Liver (tissue), 9 donors: ENCODE results near the gene OPHN1. TPM values are rescaled to one million over a fixed set of nuclear protein-coding genes. Genes with fewer than 3 reads are reported as not detected.

Experiments
- DNase-seq: peaks from one replicate; pipeline ENCODE4 v3.0.0-alpha.2; 2017; ENCODE audit warnings: low spot score
- H3K27ac ChIP-seq, 2 donors: one replicate each; pipeline ENCODE4 v1.7.0; 2013; ENCODE audit warnings: inconsistent platforms in 2 of 2, low read length in 2 of 2, control low read depth in 1 of 2, low read depth in 1 of 2, mild to moderate bottlenecking in 1 of 2
- H3K27me3 ChIP-seq, 4 donors: one replicate each; pipeline versions ENCODE4 v1.6.1 to v1.7.0; 2013; ENCODE audit warnings: low read length in 3 of 4, inconsistent platforms in 1 of 4, mild to moderate bottlenecking in 1 of 4, moderate library complexity in 1 of 4; ENCODE audit not compliant: control insufficient read depth in 4 of 4, insufficient read depth in 4 of 4
- H3K36me3 ChIP-seq, 4 donors: one replicate each; pipeline versions ENCODE4 v1.6.1 to v1.7.0; 2013; ENCODE audit warnings: low read length in 3 of 4, mild to moderate bottlenecking in 3 of 4, low read depth in 1 of 4, moderate library complexity in 1 of 4; ENCODE audit not compliant: control insufficient read depth in 4 of 4, insufficient read depth in 3 of 4
- H3K4me1 ChIP-seq, 4 donors: one replicate each; pipeline versions ENCODE4 v1.6.1 to v1.7.0; 2013; ENCODE audit warnings: low read length in 3 of 4, mild to moderate bottlenecking in 3 of 4, moderate library complexity in 1 of 4; ENCODE audit not compliant: control insufficient read depth in 4 of 4, insufficient read depth in 4 of 4
- H3K4me3 ChIP-seq, 3 donors: one replicate each; pipeline versions ENCODE4 v1.6.1 to v1.7.0; 2013; ENCODE audit warnings: low read length in 3 of 3, control low read depth in 1 of 3, low read depth in 1 of 3, mild to moderate bottlenecking in 1 of 3
- H3K9ac ChIP-seq, 2 donors: one replicate each; pipeline ENCODE4 v1.7.0; 2013; ENCODE audit warnings: low read length in 2 of 2, mild to moderate bottlenecking in 2 of 2, moderate library complexity in 2 of 2, control low read depth in 1 of 2, low read depth in 1 of 2
- H3K9me3 ChIP-seq, 4 donors: one replicate each; pipeline versions ENCODE4 v1.6.1 to v1.7.0; 2013; ENCODE audit warnings: low read length in 3 of 4; ENCODE audit not compliant: control insufficient read depth in 4 of 4
- CTCF ChIP-seq: fragments of 150-350 bp; IDR thresholded peaks from 2 replicates; pipeline ENCODE4 v1.5.1; 2017; ENCODE audit warnings: improper control_type of control experiment, low read depth, low read length; ENCODE audit not compliant: missing input control
- EGR1 ChIP-seq, 2 donors: IDR thresholded peaks; 2 replicates each; pipeline ENCODE4 v1.6.1; 2016 to 2018; ENCODE audit warnings: antibody characterized with exemption in 2 of 2, low read depth in 2 of 2
- FOXA1 ChIP-seq: IDR thresholded peaks from 2 replicates; pipeline ENCODE4 v1.6.1; 2016; ENCODE audit warnings: antibody characterized with exemption
- FOXA2 ChIP-seq: IDR thresholded peaks from 2 replicates; pipeline ENCODE4 v1.6.1; 2016; ENCODE audit warnings: antibody characterized with exemption
- GABPA ChIP-seq, 2 donors: IDR thresholded peaks in 1 of 2; conservative IDR thresholded peaks in 1 of 2; 2 replicates each; pipeline ENCODE4 v1.6.1; 2016; ENCODE audit warnings: antibody characterized with exemption in 2 of 2, mild to moderate bottlenecking in 1 of 2, moderate library complexity in 1 of 2
- HNF4A ChIP-seq, 2 donors: conservative IDR thresholded peaks; 2 replicates each; pipeline ENCODE4 v1.6.1; 2016; ENCODE audit warnings: antibody characterized with exemption in 2 of 2, mild to moderate bottlenecking in 2 of 2
- HNF4G ChIP-seq: IDR thresholded peaks from 2 replicates; pipeline ENCODE4 v1.6.1; 2016; ENCODE audit warnings: antibody characterized with exemption
- JUND ChIP-seq, 2 donors: IDR thresholded peaks; 2 replicates each; pipeline ENCODE4 v1.6.1; 2016; ENCODE audit warnings: antibody characterized with exemption in 2 of 2
- NR2F2 ChIP-seq: IDR thresholded peaks from 2 replicates; pipeline ENCODE4 v1.6.1; 2016; ENCODE audit warnings: antibody characterized with exemption
- RAD21 ChIP-seq, 2 donors: IDR thresholded peaks; 2 replicates each; pipeline ENCODE4 v1.6.1; 2016; ENCODE audit warnings: antibody characterized with exemption in 2 of 2, mild to moderate bottlenecking in 2 of 2
- REST ChIP-seq: IDR thresholded peaks from 2 replicates; pipeline ENCODE4 v1.6.1; 2016; ENCODE audit warnings: antibody characterized with exemption, mild to moderate bottlenecking
- RXRA ChIP-seq, 2 donors: IDR thresholded peaks; 2 replicates each; pipeline ENCODE4 v1.6.1; 2017 to 2018; ENCODE audit warnings: antibody characterized with exemption in 2 of 2, mild to moderate bottlenecking in 1 of 2
- SP1 ChIP-seq: IDR thresholded peaks from 2 replicates; pipeline ENCODE4 v1.6.1; 2018; ENCODE audit warnings: antibody characterized with exemption, mild to moderate bottlenecking
- TAF1 ChIP-seq: conservative IDR thresholded peaks from 2 replicates; pipeline ENCODE4 v1.6.1; 2016; ENCODE audit warnings: antibody characterized with exemption, mild to moderate bottlenecking
- YY1 ChIP-seq: IDR thresholded peaks from 2 replicates; pipeline ENCODE4 v1.6.1; 2016; ENCODE audit warnings: antibody characterized with exemption, mild to moderate bottlenecking
- ZBTB33 ChIP-seq: IDR thresholded peaks from 2 replicates; pipeline ENCODE4 v1.6.1; 2016; ENCODE audit warnings: antibody characterized with exemption
- WGBS: extraction: QIAGEN DNeasy Blood & Tissue Kit; methylation state at CpG from one replicate; pipeline ENCODE4 v1.1.7; 2013; 5-methylcytosine and 5-hydroxymethylcytosine counted together
- polyA plus RNA-seq, 2 donors: library from polyadenylated mRNA; stranded (reverse) in 1 of 2; unstranded in 1 of 2; fragments of 200-250 nt in 1 of 2; fragments of >200 nt in 1 of 2; fragmentation: Nextera tagmentation in 1 of 2; extraction: Ambion mirVana in 1 of 2; gene quantifications; one replicate each; pipeline versions ENCODE4 v1.2.1 to v1.2.3, GENCODE V29; 2013 to 2015
- total RNA-seq, 2 donors: library from RNA; depleted of rRNA; stranded (reverse); fragments of >200 nt; gene quantifications; one replicate each; pipeline ENCODE4 v1.2.3, GENCODE V29; 2014
- TF ChIP-seq, protein P1 (sequence below): IDR thresholded peaks from 2 replicates; pipeline ENCODE4 v1.6.1; 2016; ENCODE audit warnings: antibody characterized with exemption
- TF ChIP-seq, protein P2 (sequence below): IDR thresholded peaks from 2 replicates; pipeline ENCODE4 v1.6.1; 2016; ENCODE audit warnings: antibody characterized with exemption
- donor health status: healthy.
- donor health status: healthy.
- donor health status: healthy.
- donor health status: healthy.
- donor health status: healthy.

OPHN1 gene
- total and polyA plus RNA-seq, 4 donors = 0.17 to 1.2 (median 0.60) TPM

DNA sequence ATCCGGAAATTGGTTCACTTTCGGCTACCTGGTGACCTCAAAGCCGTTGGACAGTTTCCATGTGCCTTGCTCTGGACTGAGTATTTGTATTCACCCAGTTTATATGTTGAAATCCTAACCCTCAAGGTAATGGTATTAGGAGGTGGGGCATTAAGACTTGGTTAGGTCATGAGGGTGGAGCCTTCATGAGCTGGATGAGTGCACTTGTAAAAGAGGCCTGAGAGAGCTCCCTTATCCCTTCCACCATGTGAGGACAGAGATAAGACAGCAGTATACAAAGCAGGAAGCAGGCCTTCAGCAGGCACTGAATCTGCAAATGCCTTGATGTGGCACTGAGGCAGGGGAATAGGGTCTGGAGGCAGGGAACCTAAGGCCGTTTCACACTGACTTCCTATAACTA lies 5.3 kb upstream of the OPHN1 start:
- Histone ChIP-seq H3K4me1 (peaks cover 0 to 8% (median 0%) of the 10 kb centered on the region in 4 donors), H3K4me3 (no peak overlapping the region), H3K27ac (no peak overlapping the region), H3K27me3 (no peaks in the 10 kb centered on the region), H3K9me3 (no peaks in the 10 kb centered on the region), H3K9ac (no peak overlapping the region), H3K36me3 (no peaks in the 10 kb centered on the region)
- peak; percentile 32 for DNase-seq
- 93% methylated on average over 4 of the region's 4 CpGs for WGBS
- TF ChIP-seq RAD21 (IDR thresholded peaks at IDR 0.05) = no peak
- no peak for TF ChIP-seq NR2F2
- TF ChIP-seq ZBTB33 = no peak
- no peak for TF ChIP-seq HNF4G
- no peak for TF ChIP-seq SP1
- TF ChIP-seq, protein P1, sequence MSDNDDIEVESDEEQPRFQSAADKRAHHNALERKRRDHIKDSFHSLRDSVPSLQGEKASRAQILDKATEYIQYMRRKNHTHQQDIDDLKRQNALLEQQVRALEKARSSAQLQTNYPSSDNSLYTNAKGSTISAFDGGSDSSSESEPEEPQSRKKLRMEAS = no peak
- no peak for TF ChIP-seq YY1
- TF ChIP-seq EGR1 (IDR thresholded peaks at IDR 0.05; ENCODE audit: low read depth in 2 of 2) = no peak
- no peak for TF ChIP-seq TAF1
- TF ChIP-seq REST = no peak
- no peak for TF ChIP-seq GABPA (IDR thresholded peaks at IDR 0.05 in 1 of 2, conservative IDR thresholded peaks at IDR 0.05 in 1 of 2)

DNA sequence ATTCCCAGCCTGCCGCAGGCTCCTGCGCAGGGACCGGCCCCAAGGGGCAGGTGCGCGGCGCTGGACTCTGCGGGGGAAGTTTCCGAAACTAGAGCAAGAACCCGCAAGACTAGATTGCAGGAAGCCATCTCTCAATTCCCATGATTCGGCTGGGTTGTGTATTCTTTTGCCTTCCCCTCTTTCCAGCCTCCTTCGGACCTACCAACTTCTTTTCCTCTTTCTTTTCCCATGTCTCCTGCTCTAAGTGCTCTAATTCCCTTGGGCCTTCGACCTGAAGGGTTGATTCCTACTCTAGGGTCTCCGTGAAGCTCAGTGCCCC lies 645 bp upstream of the OPHN1 start:
- no peaks in the 10 kb centered on the region for H3K27me3 ChIP-seq
- no peak overlapping the region for H3K9ac ChIP-seq
- TF ChIP-seq TAF1 (no peak), SP1 (no peak), HNF4G (no peak), FOXA2 (no peak), NR2F2 (no peak), ZBTB33 (no peak), JUND (IDR thresholded peaks at IDR 0.05) (no peak), REST (no peak), RAD21 (IDR thresholded peaks at IDR 0.05) (no peak), HNF4A (conservative IDR thresholded peaks at IDR 0.05) (no peak), EGR1 (IDR thresholded peaks at IDR 0.05; ENCODE audit: low read depth in 2 of 2) (no peak), YY1 (no peak), RXRA (IDR thresholded peaks at IDR 0.05) (no peak), GABPA (IDR thresholded peaks at IDR 0.05 in 1 of 2, conservative IDR thresholded peaks at IDR 0.05 in 1 of 2) (no peak), CTCF (no peak), FOXA1 (no peak)
- TF ChIP-seq, protein P2, sequence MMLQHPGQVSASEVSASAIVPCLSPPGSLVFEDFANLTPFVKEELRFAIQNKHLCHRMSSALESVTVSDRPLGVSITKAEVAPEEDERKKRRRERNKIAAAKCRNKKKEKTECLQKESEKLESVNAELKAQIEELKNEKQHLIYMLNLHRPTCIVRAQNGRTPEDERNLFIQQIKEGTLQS = no peak
- TF ChIP-seq, protein P1 = no peak
- WGBS = 5% methylated on average over 13 of the region's 13 CpGs
- DNase-seq = no peak
- peak overlapping the region in 2 of 3 donors; percentile 50 to 77 for H3K4me3 ChIP-seq
- H3K4me1 ChIP-seq = peaks cover 0 to 7% (median 0%) of the 10 kb centered on the region in 4 donors
- H3K27ac ChIP-seq = peak overlapping the region in 1 of 2 donors; percentile 31
- no peaks in the 10 kb centered on the region for H3K36me3 ChIP-seq
- H3K9me3 ChIP-seq = no peaks in the 10 kb centered on the region
